HepG2 (cell line): ENCODE measurements around the gene NUBPL. TPM values are rescaled to one million over a fixed set of nuclear protein-coding genes. Genes with fewer than 3 reads are reported as not detected.
A peak's percentile ranks its signal among the peaks of the same experiment; 100 is the strongest.

Source experiments
- ARID2 ChIP-seq: sonication (generic); formaldehyde crosslinking; IDR thresholded peaks from 2 replicates; pipeline ENCODE4 v1.8.1; 2022; ENCODE audit warnings: mild to moderate bottlenecking, missing genetic modification reagents, borderline replicate concordance
- CREB1 ChIP-seq, 2 experiments: fragments of 450-650 bp in 1 of 2; IDR thresholded peaks; 2 replicates each; pipeline ENCODE4 v1.6.1; 2016 to 2017; ENCODE audit warnings: control low read depth in 1 of 2, mild to moderate bottlenecking in 1 of 2, missing compliant biosample characterization in 1 of 2, missing genetic modification characterization in 1 of 2
- KLF16 ChIP-seq, 2 experiments: sonication (generic) in 1 of 2; formaldehyde crosslinking in 1 of 2; IDR thresholded peaks; 2 replicates each; pipeline versions ENCODE4 v1.6.1 to v1.8.0; 2016 to 2023; ENCODE audit warnings: missing genetic modification reagents in 2 of 2, missing compliant biosample characterization in 1 of 2
- NPAS2 ChIP-seq: sonication (generic); formaldehyde crosslinking; IDR thresholded peaks from 2 replicates; pipeline ENCODE4 v1.8.0; 2022; ENCODE audit warnings: mild to moderate bottlenecking, missing genetic modification reagents, borderline replicate concordance
- RARG ChIP-seq: sonication (generic); formaldehyde crosslinking; IDR thresholded peaks from 2 replicates; pipeline ENCODE4 v1.4.0; 2020; ENCODE audit warnings: low read depth, mild to moderate bottlenecking, missing genetic modification reagents
- SOX13 ChIP-seq, 3 experiments: fragments of 450-650 bp in 1 of 3; sonication (generic) in 1 of 3; formaldehyde crosslinking in 1 of 3; IDR thresholded peaks in 2 of 3; conservative IDR thresholded peaks in 1 of 3; 2 replicates each; pipeline versions ENCODE4 v1.5.0 to v1.6.1; 2016 to 2020; ENCODE audit warnings: antibody characterized with exemption in 1 of 3, mild to moderate bottlenecking in 1 of 3, missing compliant biosample characterization in 1 of 3, missing genetic modification reagents in 1 of 3, moderate library complexity in 1 of 3
- ZNF18 ChIP-seq: sonication (generic); formaldehyde crosslinking; IDR thresholded peaks from 2 replicates; pipeline ENCODE4 v1.8.0; 2022; ENCODE audit warnings: mild to moderate bottlenecking, missing genetic modification reagents; ENCODE audit not compliant: insufficient replicate concordance
- ZNF232 ChIP-seq: sonication (generic); formaldehyde crosslinking; IDR thresholded peaks from 2 replicates; pipeline ENCODE4 v1.4.0; 2020; ENCODE audit warnings: missing genetic modification reagents, borderline replicate concordance
- ZNF329 ChIP-seq: sonication (generic); formaldehyde crosslinking; IDR thresholded peaks from 2 replicates; pipeline ENCODE4 v1.9.0; 2021; ENCODE audit warnings: low read depth, mild to moderate bottlenecking, missing genetic modification reagents
- ZNF644 ChIP-seq: IDR thresholded peaks from 2 replicates; pipeline ENCODE4 v1.6.1; 2016; ENCODE audit warnings: low read depth
- ZNF768 ChIP-seq: sonication (generic); formaldehyde crosslinking; IDR thresholded peaks from 2 replicates; pipeline ENCODE4 v1.4.0; 2020; ENCODE audit warnings: missing genetic modification reagents
- polyA plus RNA-seq, 8 experiments: library from polyadenylated mRNA; depleted of rRNA in 3 of 8; stranded (reverse) in 7 of 8; unstranded in 1 of 8; fragments of >200 nt; fragmentation: Illumina TruSeq in 4 of 8; extraction: Trizol in 4 of 8; gene quantifications; 2 replicates each; pipeline versions ENCODE4 v1.2.1 to v1.2.3, GENCODE V29; 2011 to 2016; ENCODE audit warnings: low read depth in 4 of 8, missing spikeins in 1 of 8, mixed read lengths in 1 of 8; ENCODE audit not compliant: insufficient read depth in 1 of 8
- total RNA-seq, 5 experiments: library from RNA; depleted of rRNA; stranded (reverse); fragments of >200 nt; fragmentation: Illumina TruSeq; extraction: Trizol; gene quantifications; 2 replicates each; pipeline ENCODE4 v1.2.3, GENCODE V29; 2016; ENCODE audit warnings: low read depth in 1 of 5
- TF ChIP-seq, protein P1 (sequence below): sonication (generic); formaldehyde crosslinking; IDR thresholded peaks from 2 replicates; pipeline ENCODE4 v1.9.0; 2022; ENCODE audit warnings: missing genetic modification reagents, mild to moderate bottlenecking, borderline replicate concordance
- TF ChIP-seq, protein P2 (sequence below): IDR thresholded peaks from 2 replicates; pipeline ENCODE4 v1.4.0; 2020; ENCODE audit warnings: mild to moderate bottlenecking, missing genetic modification reagents
- TF ChIP-seq, protein P3 (sequence below): IDR thresholded peaks from 2 replicates; pipeline ENCODE4 v1.6.1; 2016; ENCODE audit warnings: mild to moderate bottlenecking

NUBPL gene
- total and polyA plus RNA-seq, 2 of the 13 experiments (the other 11 are each of a cell fraction or from before 2014, with no cell fraction given): 21.3 to 44.1 TPM

GRCh38 chr14:31611778-31612433 is 50.7 kb downstream of the NUBPL start (continued):
- TF ChIP-seq, protein P1, sequence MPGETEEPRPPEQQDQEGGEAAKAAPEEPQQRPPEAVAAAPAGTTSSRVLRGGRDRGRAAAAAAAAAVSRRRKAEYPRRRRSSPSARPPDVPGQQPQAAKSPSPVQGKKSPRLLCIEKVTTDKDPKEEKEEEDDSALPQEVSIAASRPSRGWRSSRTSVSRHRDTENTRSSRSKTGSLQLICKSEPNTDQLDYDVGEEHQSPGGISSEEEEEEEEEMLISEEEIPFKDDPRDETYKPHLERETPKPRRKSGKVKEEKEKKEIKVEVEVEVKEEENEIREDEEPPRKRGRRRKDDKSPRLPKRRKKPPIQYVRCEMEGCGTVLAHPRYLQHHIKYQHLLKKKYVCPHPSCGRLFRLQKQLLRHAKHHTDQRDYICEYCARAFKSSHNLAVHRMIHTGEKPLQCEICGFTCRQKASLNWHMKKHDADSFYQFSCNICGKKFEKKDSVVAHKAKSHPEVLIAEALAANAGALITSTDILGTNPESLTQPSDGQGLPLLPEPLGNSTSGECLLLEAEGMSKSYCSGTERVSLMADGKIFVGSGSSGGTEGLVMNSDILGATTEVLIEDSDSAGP (CRISPR knock-in tag): no peak
- TF ChIP-seq RARG (no peak), ZNF644 (peak; percentile 88), ZNF18 (CRISPR knock-in tag) (no peak), CREB1 (IDR thresholded peaks at IDR 0.05) (no peak), CREB1 (CRISPR knock-in tag; IDR thresholded peaks at IDR 0.05) (0 out of 2 replicates have a peak, but pooled peaks have one; percentile 16), NPAS2 (CRISPR knock-in tag) (no peak), ZNF768 (no peak), ZNF232 (CRISPR knock-in tag) (no peak), SOX13 (IDR thresholded peaks at IDR 0.05) (peak; percentile 14; the same call in 1 of the 2 replicates), SOX13 (CRISPR knock-in tag; conservative IDR thresholded peaks at IDR 0.05 in 1 of 2, IDR thresholded peaks at IDR 0.05 in 1 of 2) (peak in 1 of 2 experiments; percentile 33; a peak in 1 of 4 replicates), KLF16 (CRISPR knock-in tag; IDR thresholded peaks at IDR 0.05) (0 out of 4 replicates have a peak, but pooled peaks of 1 of the 2 experiments have one; percentile 29), ARID2 (no peak), ZNF329 (CRISPR knock-in tag) (no peak)
- TF ChIP-seq, protein P2, sequence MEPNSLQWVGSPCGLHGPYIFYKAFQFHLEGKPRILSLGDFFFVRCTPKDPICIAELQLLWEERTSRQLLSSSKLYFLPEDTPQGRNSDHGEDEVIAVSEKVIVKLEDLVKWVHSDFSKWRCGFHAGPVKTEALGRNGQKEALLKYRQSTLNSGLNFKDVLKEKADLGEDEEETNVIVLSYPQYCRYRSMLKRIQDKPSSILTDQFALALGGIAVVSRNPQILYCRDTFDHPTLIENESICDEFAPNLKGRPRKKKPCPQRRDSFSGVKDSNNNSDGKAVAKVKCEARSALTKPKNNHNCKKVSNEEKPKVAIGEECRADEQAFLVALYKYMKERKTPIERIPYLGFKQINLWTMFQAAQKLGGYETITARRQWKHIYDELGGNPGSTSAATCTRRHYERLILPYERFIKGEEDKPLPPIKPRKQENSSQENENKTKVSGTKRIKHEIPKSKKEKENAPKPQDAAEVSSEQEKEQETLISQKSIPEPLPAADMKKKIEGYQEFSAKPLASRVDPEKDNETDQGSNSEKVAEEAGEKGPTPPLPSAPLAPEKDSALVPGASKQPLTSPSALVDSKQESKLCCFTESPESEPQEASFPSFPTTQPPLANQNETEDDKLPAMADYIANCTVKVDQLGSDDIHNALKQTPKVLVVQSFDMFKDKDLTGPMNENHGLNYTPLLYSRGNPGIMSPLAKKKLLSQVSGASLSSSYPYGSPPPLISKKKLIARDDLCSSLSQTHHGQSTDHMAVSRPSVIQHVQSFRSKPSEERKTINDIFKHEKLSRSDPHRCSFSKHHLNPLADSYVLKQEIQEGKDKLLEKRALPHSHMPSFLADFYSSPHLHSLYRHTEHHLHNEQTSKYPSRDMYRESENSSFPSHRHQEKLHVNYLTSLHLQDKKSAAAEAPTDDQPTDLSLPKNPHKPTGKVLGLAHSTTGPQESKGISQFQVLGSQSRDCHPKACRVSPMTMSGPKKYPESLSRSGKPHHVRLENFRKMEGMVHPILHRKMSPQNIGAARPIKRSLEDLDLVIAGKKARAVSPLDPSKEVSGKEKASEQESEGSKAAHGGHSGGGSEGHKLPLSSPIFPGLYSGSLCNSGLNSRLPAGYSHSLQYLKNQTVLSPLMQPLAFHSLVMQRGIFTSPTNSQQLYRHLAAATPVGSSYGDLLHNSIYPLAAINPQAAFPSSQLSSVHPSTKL (CRISPR knock-in tag): peak; percentile 49; the same call in 1 of the 2 replicates
- TF ChIP-seq, protein P3, sequence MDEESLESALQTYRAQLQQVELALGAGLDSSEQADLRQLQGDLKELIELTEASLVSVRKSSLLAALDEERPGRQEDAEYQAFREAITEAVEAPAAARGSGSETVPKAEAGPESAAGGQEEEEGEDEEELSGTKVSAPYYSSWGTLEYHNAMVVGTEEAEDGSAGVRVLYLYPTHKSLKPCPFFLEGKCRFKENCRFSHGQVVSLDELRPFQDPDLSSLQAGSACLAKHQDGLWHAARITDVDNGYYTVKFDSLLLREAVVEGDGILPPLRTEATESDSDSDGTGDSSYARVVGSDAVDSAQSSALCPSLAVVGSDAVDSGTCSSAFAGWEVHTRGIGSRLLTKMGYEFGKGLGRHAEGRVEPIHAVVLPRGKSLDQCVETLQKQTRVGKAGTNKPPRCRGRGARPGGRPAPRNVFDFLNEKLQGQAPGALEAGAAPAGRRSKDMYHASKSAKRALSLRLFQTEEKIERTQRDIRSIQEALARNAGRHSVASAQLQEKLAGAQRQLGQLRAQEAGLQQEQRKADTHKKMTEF (CRISPR knock-in tag): 0 out of 2 replicates have a peak, but pooled peaks have one; percentile 28
